Hematopoietic multipotent progenitor cell treated with erythropoietin and hydrocortisone succinate and interleukin-3 and kit ligand, for 8 days (in vitro differentiated cells): ENCODE measurements around the gene CCNL2.
"Not testable (repeated sequence)": the region's sequence is repeated elsewhere in the genome, so short reads cannot be mapped to it uniquely, and the experiment has no call there.

ENCODE experiments used
- DNase-seq: peaks from one replicate; pipeline ENCODE4 v3.0.0-alpha.2; 2015

The CCNL2 gene

DNA sequence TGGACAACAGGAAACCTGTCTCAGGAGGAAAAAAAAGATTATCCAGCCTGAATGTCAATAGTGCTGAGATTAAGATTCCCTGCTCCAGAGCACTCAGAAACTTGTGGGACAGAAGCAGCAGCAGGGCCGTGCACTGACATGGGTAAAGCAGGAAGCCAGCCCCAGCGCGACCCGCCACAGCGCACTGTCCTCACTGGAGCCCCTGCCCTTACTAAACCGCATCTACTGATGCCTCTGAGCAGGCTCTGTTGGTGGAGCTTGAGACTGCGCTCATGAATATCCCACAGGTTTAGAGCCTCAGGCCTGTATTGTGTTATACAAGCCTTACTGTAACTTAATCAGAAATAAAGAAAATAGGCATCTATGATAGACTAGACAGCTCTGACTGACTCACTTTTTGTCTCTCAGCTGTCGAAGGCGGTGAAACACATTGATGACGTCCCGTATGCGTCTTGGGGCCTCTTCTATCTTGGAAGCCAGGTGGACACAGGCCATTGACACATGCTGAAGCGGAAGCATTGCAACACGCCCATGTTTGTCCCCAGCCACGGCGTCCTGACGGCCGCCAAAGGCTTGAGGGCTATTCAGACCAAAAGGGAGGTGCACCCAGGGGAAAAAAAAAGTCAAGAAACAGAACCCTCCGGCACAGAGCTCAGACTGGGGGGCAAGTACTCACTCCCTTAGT lies 1.2 kb downstream of the CCNL2 start:
- DNase-seq: peak; percentile 59

DNA sequence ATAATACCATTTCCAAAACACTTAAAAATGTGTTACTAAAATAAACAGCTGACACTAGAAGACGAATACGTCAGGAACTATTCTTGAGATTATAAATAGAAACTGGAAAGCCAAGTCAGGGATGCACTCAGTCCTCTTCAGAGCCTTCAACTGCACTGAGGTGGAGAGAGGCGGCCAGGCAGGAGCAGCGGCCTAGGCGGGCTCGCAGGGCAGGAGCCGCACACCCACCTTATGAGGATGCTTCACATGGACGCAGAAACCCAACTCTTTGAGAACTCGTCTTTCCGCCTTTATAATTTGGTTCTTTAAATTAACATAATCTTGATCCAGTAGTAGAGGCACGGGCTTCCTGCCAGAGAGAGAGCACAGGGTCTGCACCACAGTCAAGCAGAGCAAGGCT lies 4.0 kb downstream of the CCNL2 start:
- no peak for DNase-seq

DNA sequence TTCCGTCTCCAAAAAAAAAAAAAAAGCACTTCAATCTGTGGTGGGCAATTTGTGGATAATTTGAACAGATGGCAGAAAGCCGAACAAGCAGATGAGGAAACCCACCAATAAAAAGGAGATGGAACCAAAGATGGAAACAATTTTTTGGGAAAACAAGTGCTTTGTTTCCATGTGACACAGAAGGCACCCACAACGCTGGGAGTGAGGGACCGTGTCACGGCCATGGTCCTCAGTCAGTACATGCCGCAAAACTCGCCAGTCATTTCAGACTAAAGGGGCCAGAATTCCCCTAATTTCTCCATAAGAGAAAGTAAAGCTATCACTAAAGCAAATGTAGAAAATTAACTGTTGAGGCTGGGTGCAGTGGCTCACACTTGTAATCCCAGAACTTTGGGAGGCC lies 5.0 kb downstream of the CCNL2 start:
- no peak for DNase-seq

DNA sequence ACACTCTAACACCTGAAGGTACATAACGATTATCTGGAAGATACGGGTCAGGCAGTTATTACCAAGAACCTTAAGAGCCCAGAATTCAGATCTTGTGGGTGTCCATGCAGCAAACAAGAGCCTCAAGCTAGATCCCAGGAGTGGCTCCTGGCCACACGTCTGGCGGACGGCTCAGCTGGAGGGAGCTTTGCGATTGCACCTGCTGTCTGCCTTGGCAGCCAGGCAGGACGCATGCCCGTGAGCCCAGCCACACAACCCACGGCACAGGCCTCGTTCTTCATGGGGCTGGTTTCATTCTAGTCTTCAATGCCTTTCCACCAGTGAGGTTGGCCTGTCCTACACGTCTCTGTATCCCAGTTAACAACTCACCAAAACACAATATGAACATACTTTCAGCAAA lies 5.7 kb downstream of the CCNL2 start:
- no peak for DNase-seq

DNA sequence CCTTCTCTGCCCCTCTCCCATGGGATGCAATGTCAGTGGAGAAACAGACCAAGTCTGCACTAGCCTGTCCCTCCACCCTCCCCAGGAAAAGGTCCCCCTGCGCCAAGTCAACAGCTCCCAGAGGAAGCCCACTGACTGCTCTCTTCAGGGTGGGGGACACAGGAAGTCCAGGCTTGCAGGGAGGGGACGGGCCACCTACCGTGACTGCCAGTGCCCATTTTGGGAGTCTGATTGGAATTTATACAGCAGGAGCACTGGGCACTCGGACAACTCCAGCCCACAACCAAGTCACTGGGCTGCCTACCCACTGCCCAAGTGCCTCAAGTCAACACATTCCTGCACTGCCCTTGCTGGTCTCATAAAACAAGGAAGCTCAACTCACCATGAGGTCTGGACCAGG lies 6.1 kb downstream of the CCNL2 start:
- DNase-seq: no peak

DNA sequence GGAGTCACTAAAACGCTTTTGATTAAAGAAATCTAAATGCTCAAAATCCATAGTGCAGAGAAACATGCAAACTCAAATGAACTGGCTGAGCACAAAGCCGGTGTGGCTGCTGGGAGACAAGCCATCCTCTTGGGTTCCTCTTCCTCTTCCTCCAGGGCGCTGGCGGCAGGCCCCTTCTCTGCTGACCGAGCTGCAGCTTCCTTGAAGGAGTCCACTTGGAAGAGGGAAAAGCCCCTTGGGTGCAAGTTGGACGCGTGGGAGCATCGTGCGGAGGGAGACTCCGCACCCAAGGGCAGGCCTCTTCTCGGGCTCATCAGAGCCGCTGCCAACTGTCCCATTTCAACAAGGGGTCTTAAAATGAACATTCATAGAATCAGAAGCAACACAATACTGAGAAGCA lies 7.9 kb downstream of the CCNL2 start:
- no peak for DNase-seq

DNA sequence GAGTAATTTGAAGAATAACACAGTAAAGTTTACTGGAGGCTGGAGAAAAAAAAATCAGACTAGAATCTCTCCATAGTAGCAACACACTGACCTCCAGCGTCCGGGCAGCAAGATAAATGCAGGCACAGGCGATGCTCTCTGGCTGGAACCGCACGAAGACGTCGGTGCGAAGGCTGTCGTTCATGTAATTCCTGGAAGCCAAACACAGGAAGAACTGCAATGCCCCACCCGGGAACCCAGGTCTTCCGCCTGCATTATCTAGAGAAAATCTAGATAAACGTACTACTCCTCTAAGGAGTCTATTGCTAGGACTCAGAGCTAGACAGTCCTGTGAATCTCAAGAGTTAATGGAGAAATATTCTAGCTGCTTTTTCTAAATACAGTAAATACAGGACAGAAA lies 8.5 kb downstream of the CCNL2 start:
- DNase-seq: no peak

DNA sequence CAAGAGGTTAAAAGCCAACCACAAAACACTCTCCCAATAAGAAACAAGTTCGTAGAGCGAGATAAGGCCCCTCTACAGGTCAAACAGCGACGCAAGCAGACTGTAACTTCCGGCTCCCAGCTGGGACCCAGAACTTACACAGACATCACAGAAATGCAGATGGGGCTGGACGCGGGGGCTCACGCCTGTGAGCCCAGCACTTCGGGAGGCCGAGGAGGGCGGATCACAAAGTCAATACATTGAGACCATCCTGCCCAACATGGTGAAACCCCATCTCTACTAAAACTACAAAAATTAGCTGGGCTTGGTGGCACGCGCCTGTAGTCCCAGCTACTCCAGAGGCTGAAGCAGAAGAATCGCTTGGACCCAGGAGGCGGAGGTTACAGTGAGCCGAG lies 11.1 kb downstream of the CCNL2 start:
- DNase-seq: no peak

DNA sequence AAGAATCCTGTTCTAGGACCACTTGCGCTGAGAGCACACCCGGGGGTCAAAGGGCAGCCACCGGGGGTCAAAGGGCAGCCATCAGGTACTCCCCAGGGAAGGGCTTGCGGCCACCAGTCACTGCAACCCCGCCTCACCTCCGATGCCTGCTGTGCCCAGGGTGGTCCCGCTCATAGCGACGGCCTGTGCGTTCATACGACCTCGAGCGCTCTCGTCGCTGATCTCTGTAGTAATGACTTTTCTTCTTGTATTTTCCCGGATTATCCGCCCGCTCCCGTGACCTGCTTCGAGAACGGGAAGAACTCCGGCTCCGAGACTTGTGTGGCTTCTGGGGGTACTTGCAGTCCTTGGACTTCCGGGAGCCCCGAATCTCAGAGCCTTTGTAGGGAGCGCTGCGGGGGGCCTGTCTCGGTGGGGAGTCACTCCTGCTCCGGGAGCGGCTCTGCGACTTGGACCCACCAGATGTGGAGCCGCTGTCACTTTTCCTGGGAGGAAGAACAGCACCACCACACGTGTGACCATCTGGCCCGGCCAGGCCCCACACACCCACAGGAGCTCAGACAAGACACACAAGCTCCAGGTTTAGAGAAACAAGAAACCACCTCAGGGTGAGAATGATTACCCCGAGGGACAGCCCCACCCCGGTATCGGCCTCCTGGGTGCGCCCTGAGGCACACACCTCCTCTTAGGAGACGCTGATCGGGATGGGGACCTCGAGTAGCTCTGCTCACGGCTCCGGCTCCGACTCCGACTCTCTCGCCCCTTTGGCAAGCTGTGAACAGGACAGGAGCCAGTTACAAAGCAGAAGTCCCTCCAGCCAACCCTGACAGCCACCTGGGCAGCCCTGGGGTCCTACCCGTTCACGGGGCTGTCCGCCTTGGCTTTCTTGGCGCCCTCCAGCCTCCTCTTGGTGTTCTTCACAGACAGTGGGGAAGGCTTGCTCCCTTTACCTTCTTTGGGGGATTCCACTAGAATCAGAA lies 11.7 kb downstream of the CCNL2 start:
- no peak for DNase-seq

DNA sequence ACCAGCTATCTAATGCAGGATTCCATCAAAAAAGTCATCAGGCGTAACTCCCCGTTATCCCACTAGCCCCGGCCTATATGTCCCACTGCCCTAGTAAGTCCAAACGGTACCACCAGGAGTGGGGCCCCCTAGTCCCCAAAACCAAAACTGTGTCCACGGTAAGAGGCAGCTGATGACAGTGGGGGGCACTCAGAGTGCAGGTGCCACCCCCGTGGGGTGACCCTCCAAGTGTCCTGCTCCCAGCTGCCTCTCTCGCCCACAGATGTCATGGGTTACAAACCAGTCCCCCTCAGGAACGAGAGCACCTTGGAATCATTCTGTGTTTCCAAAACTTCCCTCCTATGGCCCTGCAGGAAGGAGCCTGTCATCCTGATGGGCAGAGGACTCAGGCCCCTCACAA lies 13.2 kb downstream of the CCNL2 start:
- no peak for DNase-seq

DNA sequence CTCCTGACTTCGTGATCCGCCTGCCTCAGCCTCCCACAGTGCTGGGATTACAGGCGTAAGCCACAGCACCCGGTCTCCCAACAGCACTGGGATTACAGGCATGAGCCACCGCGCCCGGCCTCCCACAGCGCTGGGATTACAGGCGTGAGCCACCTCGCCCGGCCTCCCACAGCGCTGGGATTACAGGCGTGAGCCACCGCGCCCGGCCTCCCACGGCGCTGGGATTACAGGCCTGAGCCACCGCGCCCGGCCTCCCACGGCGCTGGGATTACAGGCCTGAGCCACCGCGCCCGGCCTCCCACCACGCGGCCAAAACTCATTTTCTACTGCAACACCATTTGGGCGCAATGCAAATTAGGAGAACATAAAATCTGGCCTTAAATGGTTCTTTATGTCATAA lies 13.8 kb downstream of the CCNL2 start:
- not testable (repeated sequence) for DNase-seq

DNA sequence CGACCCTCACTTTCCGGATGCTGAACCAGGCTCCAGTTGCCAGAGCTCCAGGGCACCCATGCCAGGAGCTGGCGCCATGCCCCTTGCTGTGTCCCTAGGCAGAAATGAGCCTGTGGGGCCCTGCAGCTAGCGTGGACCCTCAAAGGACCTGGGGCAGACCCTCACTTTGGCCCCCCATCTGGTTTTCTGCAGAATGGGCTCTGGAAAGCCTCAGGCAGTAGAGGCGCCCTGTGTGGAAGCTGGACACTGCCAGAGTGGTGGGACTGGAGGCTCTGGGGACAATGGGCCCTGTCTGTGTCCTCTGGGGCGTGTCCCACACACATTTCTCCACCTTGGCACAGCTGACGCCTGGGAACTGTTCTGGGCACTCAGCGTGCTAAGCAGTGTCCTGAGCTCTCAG lies 17.8 kb downstream of the CCNL2 start:
- DNase-seq: no peak

DNA sequence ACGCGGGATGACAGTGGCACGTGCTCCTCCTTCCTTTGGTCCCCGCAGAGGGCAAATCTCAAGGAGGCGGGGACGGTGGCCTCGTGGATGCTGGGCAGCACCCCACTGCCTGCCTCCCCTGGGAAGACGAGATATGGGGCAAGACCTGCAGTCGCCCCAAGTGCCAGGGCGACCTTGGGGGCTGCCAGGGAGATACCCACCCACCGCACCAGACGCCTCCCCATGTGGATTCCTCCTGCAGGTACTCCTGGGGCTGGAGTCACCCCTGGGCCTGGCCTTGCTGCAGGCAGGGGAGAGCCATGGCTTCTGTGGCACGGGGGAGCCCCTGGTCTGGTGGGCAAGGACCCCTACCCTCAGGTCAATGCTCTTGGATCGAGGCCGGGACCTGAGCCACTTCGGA lies 18.3 kb downstream of the CCNL2 start:
- DNase-seq: no peak

DNA sequence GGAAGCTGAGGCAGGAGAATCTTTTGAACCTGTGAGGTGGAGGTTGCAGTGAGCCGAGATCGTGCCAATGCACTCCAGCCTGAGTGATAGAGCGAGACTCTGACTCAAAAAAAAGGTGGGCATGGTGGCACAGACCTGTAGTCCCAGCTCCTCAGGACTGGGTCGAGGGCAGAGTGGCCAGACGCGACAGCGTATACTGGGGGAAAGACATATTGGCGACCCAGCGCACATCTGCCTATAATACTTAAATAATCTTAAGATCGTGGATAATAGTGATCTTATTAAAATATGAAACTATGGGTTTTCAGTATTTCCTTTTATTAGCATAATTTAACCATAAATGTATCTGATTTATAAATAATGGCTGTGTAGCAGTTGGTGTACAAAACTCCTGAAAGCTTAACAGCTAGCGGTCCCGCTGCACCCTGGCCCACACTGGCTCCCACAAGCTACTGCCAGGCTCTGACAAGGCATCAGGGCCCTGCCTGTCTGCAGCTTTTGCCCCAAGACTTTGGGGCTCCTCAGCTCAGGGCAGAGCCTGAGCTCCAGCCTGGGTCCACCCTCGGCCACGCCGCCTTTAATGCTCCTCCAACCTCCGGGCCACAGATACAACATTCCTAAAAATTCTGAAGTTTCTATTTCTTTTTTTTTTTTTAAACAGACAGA lies 21.5 kb downstream of the CCNL2 start:
- DNase-seq: no peak

DNA sequence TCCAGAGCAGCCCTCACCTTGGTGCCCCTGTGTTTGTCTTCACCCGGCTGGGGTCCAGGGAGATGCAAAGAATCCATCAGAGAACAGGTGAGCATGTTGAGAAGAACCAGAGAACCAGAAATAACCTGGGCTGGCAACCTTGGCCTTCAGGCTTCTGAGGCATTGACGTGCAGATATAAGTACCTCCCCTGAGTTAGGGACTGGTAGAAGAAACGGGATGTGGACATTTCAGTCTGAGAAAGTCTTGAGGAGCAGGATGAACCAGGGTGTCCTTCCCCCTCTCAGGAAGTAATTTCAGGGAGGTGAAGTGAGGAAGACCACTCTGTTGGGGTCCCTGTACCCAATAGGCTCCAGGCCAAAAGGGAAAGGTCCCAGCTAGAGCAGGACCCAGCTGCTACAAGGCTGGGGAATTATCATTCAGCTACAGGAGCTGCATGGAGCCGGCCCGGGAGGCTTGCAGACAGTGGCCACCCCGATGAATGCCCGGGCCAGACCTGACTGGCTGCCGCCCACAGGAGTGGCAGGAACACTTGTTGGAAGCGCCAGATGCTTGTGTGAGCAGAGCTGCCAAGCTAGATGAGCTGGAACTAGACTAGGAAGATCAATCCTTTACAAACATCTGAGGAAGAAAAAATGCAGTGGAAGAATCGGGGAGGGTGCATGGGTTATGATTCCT lies 22.4 kb downstream of the CCNL2 start:
- no peak for DNase-seq

DNA sequence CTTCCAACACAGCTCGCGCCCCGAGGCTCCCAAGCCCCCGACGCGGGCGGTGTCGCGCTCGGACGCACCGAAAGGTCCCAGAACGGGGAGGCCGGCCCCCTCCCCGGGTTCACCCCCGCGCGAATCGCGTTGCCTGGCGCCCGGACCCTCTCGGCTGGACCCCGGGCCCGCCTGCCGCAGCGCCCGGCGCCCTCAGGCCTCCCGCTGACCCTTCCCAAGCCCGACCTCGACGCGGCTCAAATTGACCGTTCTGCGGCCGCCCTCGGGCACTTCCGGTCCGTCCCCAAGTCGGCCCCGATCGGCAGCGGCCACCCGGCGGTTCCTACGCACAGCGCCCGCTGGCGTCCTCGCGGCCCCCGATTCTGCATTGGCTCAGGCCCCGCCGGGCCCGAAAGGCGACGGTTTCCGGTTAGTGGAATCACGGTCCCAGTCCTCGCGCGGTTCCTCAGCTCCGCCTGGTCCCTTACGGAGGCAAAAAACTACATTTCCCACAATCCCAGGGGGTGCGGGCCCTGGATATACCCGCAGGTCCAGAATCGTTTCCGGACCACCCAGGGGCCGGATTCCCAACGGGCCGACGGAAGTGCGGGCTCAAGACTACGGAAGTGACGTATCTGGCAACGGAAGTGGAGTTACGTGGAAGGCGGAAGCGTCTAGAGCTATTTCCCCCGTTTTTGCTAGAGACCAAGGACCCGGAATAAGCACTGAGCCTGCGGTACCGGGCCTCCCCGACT lies 24.0 kb downstream of the CCNL2 start, which contains the start of gene AURKAIP1:
Gene AURKAIP1 (minus strand): TSS at position 279 of the 734 bp plus-strand sequence. CDS start 451 bp downstream, outside the sequence.
- DNase-seq: peak; percentile 100

DNA sequence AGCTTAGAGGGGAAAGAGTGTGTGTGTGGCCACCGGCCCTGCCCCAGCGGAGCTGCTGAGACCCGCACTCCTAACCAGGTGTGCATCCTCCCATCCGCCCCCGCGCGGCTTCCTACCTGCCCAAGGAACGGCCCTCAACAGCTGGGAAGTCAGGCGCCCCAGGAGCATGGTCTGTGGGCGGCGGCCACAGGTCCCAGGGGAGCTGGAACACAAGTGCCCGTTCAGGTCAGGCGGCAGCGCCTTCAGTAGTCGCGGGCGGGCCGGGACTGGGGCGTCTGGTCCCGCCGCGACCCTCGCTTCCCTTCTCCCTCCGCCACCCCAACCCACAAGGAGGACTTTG lies 24.6 kb downstream of the CCNL2 start:
- DNase-seq: no peak

DNA sequence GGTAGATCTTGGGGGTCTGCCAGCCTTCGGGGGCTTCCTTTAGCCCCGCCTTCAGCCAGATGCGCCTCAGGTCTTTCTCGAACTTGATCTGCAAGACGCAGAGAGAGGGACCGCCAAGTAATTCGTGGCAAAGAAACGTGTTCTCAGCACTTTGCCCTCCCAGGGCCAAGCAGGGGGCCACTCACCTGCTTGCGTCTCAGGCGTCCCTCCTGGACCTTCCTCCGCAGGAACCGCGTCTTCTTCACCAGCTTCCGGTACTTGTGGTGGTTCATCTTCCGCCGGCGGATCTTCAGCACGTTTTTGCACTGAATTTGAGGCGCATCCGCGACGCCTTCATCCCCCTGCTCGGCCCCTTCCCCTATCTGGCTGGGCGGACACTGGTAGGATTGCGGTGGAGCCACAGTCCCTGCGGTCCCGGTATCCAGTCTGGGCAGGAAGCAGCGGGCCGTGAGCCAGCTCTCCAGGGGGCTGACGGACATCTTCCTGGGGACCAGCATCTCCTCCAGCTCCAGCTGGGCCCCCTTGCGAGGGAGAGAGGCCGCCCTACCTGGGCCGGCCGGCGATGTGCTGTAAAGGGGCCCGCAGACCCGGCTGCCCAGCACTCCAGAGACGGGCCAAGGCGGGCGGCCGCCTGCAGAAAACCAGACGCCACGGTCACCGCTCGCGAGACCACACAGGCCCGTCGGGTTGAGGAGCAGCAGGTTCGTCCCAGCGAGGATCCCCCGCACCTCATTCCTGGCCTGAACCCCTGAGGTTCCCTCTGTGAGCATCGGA lies 25.1 kb downstream of the CCNL2 start:
- DNase-seq: no peak

DNA sequence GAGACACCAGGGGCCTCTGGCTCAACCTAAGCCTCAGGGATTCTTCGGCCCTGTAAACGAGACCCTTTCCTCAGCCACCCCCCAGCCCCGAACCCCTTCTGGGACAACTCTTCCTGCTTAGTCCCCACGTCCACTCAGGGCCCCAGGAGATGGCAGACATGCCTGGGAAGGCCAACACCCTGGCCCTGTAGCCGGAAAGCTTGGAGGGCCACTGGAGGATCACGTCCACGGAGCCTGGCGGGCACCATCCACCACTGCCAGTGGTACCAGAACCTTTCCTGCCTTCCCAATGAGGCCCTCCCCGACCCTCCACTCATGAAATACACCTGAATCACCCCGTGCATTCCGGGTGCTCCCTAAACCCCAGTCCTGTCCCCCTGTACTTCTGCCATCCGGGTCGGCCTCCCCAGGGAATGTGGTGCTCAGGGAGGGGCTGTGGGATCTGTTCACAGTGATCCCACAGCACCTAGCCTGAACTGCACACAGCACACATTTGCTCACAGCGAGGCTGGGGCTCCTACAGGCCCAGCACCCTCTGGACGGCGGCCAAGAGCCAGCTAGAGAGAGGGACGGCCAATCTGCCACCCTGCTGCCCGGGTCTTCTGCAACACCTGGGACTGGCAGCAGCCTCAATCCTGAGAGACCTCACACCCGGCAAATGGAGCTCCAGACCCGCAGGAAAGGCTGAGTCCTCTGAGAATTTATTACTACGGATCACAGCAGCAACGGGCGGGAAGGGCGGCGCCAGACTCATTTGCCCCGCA lies 25.9 kb downstream of the CCNL2 start:
- no peak for DNase-seq
